Fibroblast of lung (primary cell): Measurements from ENCODE around the gene TNS2.
A peak's percentile ranks its signal among the peaks of the same experiment; 100 is the strongest.

ENCODE experiments used
- EZH2 ChIP-seq: IDR thresholded peaks from 2 replicates; pipeline ENCODE4 v1.5.1; 2012; ENCODE audit warnings: low read length, control low read depth, mild to moderate bottlenecking; ENCODE audit errors: missing control alignments
- TF ChIP-seq, protein P1 (sequence below), 2 donors: IDR thresholded peaks in 1 of 2; conservative IDR thresholded peaks in 1 of 2; 1 replicate in 1 of 2; 2 replicates in 1 of 2; pipeline ENCODE4 v1.5.1; 2011 to 2012; ENCODE audit warnings: low read length in 2 of 2, control low read depth in 1 of 2, inconsistent platforms in 1 of 2, low read depth in 1 of 2, mild to moderate bottlenecking in 1 of 2

DNA sequence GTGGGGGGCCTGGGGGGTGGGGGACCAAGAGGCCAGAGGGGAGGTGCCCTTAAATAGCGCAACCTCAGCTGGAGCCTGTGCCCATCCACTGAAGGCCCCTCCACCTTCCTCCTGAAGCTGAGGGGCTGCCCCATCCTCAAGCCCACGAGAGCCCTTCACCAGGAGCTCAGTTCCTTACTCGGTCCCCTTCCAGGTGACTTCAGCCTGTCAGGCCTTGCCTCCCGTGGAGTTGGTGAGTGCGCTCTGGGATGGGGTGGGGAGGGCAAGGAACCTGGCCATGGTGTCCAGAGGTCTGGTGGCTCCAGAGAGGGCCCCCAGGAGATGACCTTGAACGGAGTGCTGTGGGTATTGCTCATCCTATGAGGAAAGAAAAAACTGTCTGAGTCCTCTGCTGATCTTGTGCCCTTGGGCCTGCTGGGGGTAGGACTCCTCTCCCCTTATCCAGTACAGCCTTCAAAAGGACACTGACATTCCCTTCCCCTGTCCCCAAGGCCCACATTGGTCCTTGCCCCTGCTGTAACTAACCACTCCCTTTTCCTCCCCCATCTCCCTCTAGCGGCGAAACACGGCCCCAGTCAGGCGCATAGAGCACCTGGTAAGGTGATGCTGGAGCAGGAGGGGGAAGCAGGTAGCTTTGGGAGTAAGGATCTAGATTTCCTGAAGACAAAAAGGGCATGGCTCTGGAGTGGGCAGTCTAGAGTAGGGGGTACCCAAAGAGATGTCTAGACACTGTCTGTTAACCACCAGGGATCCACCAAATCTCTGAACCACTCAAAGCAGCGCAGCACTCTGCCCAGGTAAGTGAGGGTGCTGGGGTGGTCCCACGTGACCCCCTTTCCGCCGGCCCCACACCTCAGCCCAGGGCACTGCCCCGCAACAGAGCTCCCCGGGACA is 3.6 kb downstream of the TNS2 start:
- TF ChIP-seq, protein P1, sequence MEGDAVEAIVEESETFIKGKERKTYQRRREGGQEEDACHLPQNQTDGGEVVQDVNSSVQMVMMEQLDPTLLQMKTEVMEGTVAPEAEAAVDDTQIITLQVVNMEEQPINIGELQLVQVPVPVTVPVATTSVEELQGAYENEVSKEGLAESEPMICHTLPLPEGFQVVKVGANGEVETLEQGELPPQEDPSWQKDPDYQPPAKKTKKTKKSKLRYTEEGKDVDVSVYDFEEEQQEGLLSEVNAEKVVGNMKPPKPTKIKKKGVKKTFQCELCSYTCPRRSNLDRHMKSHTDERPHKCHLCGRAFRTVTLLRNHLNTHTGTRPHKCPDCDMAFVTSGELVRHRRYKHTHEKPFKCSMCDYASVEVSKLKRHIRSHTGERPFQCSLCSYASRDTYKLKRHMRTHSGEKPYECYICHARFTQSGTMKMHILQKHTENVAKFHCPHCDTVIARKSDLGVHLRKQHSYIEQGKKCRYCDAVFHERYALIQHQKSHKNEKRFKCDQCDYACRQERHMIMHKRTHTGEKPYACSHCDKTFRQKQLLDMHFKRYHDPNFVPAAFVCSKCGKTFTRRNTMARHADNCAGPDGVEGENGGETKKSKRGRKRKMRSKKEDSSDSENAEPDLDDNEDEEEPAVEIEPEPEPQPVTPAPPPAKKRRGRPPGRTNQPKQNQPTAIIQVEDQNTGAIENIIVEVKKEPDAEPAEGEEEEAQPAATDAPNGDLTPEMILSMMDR (conservative IDR thresholded peaks at IDR 0.05 in 1 of 2, IDR thresholded peaks at IDR 0.05 in 1 of 2; ENCODE audit: low read depth in 1 of 2, low read length in 2 of 2) = peak; percentile 64 to 74
- TF ChIP-seq EZH2 = no peak
